PC-9 (cell line): ENCODE data around the gene EFNA2. TPM values are rescaled to one million over a fixed set of nuclear protein-coding genes. Genes with fewer than 3 reads are reported as not detected.

ENCODE experiments used
- BruUV-seq: library from RNA; stranded (reverse); fragments of 400-500 nt; replicated peaks from 2 replicates; lab custom pipeline; 2021; lab: Mats Ljungman, UMichigan
- CTCF ChIA-PET: fragments of 300-600 bp; sonication (Branson Sonifier 250); formaldehyde crosslinking; loops from one replicate; lab custom pipeline; 2022; ENCODE audit warnings: antibody characterized with exemption; lab: Charles Lee
- POLR2A ChIA-PET: fragments of 300-600 bp; sonication (Branson Sonifier 250); formaldehyde crosslinking; loops from one replicate; lab custom pipeline; 2022; ENCODE audit warnings: antibody characterized with exemption; ENCODE audit not compliant: unreplicated experiment; lab: Charles Lee
- DNase-seq, 2 experiments: peaks; one replicate each; pipeline versions ENCODE4 v3.0.0 to v3.0.0-alpha.2; 2015 to 2022; ENCODE audit warnings: mixed read lengths in 1 of 2
- H2AFZ ChIP-seq: fragments of 200-600 bp; sonication (generic); 2 replicates; pipeline ENCODE4 v1.8.1; 2017; ENCODE audit warnings: antibody characterized with exemption
- H3F3A ChIP-seq: fragments of 200-600 bp; sonication (generic); 2 replicates; pipeline ENCODE4 v1.8.1; 2017; ENCODE audit warnings: antibody characterized with exemption, mild to moderate bottlenecking, low read depth; ENCODE audit not compliant: insufficient read depth
- H3K27ac ChIP-seq: fragments of 200-600 bp; sonication (generic); 2 replicates; pipeline ENCODE4 v1.6.1; 2016; ENCODE audit warnings: mixed run types
- H3K27me3 ChIP-seq: fragments of 200-600 bp; sonication (generic); 2 replicates; pipeline ENCODE4 v1.6.1; 2016; ENCODE audit warnings: low read depth, mixed run types; ENCODE audit not compliant: insufficient read depth
- H3K36me3 ChIP-seq: fragments of 200-600 bp; sonication (generic); 2 replicates; pipeline ENCODE4 v1.6.1; 2016; ENCODE audit warnings: low read depth, mixed run types
- H3K4me1 ChIP-seq: fragments of 200-600 bp; sonication (generic); replicated peaks from 2 replicates; pipeline ENCODE4 v1.6.1; 2016; ENCODE audit warnings: mixed run types; ENCODE audit not compliant: insufficient read depth
- H3K4me2 ChIP-seq: fragments of 200-600 bp; sonication (generic); 2 replicates; pipeline ENCODE4 v1.6.1; 2017; ENCODE audit warnings: mixed run types
- H3K4me3 ChIP-seq: fragments of 200-600 bp; sonication (generic); 2 replicates; pipeline ENCODE4 v1.6.1; 2016; ENCODE audit warnings: mixed run types
- H3K79me2 ChIP-seq: fragments of 200-600 bp; sonication (generic); 2 replicates; pipeline ENCODE4 v1.6.1; 2017; ENCODE audit warnings: low read depth, mixed run types
- H3K9me2 ChIP-seq: fragments of 200-600 bp; sonication (generic); 2 replicates; pipeline ENCODE4 v1.8.1; 2017; ENCODE audit warnings: mild to moderate bottlenecking; ENCODE audit not compliant: insufficient read depth
- H3K9me3 ChIP-seq: fragments of 200-600 bp; sonication (generic); 2 replicates; pipeline ENCODE4 v1.8.1; 2016; ENCODE audit warnings: low read depth; ENCODE audit not compliant: insufficient read depth
- H4K20me1 ChIP-seq: fragments of 200-600 bp; sonication (generic); 2 replicates; pipeline ENCODE4 v1.8.1; 2017; ENCODE audit not compliant: insufficient read depth
- CTCF ChIP-seq: fragments of 200-600 bp; sonication (generic); conservative IDR thresholded peaks from 2 replicates; pipeline ENCODE4 v1.6.1; 2017; ENCODE audit warnings: mixed run types, antibody characterized with exemption, mild to moderate bottlenecking, moderate library complexity
- EZH2 ChIP-seq: fragments of 200-600 bp; sonication (generic); IDR thresholded peaks from 2 replicates; pipeline ENCODE4 v1.8.0; 2017; ENCODE audit warnings: antibody characterized with exemption, low read depth
- intact Hi-C: fragments of 100-400 bp; cut with micrococcal nuclease; formaldehyde crosslinking; loops from one replicate; pipeline ENCODE4 v1.10.0; 2022; ENCODE audit not compliant: unreplicated experiment
- total RNA-seq: library from RNA; stranded (reverse); gene quantifications from 2 replicates; pipeline ENCODE4 v1.2.3, GENCODE V29; 2021

The EFNA2 gene
- total RNA-seq, 1 experiment from 2014 or later, result not detected

DNA sequence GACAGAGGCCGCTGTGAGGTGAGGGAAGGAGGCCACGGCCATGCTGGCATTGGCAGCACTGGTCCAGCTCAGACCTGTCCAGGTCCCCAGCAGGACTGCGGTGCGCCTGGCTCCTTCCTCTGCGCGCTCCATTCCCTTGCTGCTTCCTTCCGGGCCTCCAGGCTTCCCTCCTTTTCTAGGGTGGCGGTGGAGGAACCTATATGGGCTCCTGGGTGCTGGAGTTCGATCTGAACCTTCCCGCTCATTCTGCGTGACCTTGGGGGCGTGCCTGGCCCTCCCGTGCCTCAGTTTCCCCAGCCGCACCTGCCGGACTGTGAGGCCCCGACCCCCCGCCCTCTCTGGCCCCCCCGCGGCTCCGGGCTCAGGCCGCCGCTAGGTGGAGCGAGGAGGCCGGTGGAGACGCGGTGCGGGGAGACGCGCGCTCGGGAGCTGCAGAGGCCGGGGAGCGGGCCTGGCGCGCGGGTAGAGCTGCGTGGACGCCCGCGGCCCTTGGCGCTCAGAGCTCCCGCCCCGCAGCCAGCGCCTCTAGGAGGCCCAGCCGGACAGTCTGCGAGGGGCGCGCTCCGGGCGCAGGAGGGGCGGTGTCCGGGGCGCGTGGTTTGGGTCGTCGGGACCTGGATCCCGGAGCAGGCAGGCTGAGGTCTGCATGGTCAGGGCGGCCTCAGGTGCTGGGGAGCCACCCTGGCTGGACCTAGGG, 29.9 kb downstream of the EFNA2 start:
- H3K4me1 ChIP-seq, result peaks cover 13% of the 10 kb centered on the region
- H3K9me3 ChIP-seq, result no peaks in the 10 kb centered on the region
- CTCF ChIA-PET, result no interaction called here
- no peak overlapping the region for H3K27ac ChIP-seq
- peaks cover 11% of the 10 kb centered on the region; the same call in 1 of the 2 replicates for H3F3A ChIP-seq
- H4K20me1 ChIP-seq, result no peaks in the 10 kb centered on the region
- no peaks in the 10 kb centered on the region for H3K9me2 ChIP-seq
- no peak overlapping the region for H2AFZ ChIP-seq
- peak in 1 of 2 experiments; percentile 48 for DNase-seq
- POLR2A ChIA-PET, result interaction anchor here (0.6 kb wide), 1 partner anchor 175 kb away, joined by 4 read pairs; no protein-coding TSS in a partner anchor
- H3K36me3 ChIP-seq, result no peaks in the 10 kb centered on the region
- BruUV-seq, result no TSS peak
- H3K27me3 ChIP-seq, result peaks cover 7% of the 10 kb centered on the region
- peak; percentile 56; the same call in 1 of the 2 replicates for TF ChIP-seq CTCF
- TF ChIP-seq EZH2, result no peak
- peak overlapping the region; percentile 53; the same call in 1 of the 2 replicates for H3K4me2 ChIP-seq
- H3K79me2 ChIP-seq, result no peaks in the 10 kb centered on the region
- no peak overlapping the region for H3K4me3 ChIP-seq
- intact Hi-C loops, result no loop called here

DNA sequence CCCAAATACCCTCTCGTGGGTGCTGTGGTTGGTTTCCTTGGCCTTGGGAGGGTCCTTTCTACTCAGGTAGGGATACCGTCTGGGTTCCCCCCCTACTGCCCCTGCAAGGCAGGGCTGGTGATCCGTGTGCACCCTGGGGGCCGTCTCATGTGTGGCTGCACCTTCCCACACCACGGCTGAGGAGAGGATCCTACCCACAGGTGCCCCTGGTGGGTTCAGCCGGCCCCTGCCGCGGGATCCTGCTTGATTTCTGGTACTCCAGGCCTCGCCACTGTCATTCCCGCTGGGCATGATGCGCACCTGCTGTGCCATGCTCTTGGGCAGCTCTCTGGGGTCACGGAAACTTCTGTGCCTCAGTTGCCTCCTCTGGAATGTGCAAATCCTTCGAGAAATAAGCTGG, 30.8 kb downstream of the EFNA2 start:
- H3K4me3 ChIP-seq, result no peak overlapping the region
- ChIA-PET CTCF (interaction anchor here (0.7 kb wide), 1 partner anchor 45 kb away, joined by 3 read pairs; no protein-coding TSS in a partner anchor), POLR2A (no interaction called here)
- H3K9me3 ChIP-seq, result no peaks in the 10 kb centered on the region
- H3K36me3 ChIP-seq, result no peaks in the 10 kb centered on the region
- no peak overlapping the region for H3K4me2 ChIP-seq
- H2AFZ ChIP-seq, result no peak overlapping the region
- no peak for DNase-seq
- H4K20me1 ChIP-seq, result no peaks in the 10 kb centered on the region
- peaks cover 9% of the 10 kb centered on the region; the same call in 1 of the 2 replicates for H3F3A ChIP-seq
- no peak overlapping the region for H3K27ac ChIP-seq
- intact Hi-C loops, result no loop called here
- no peaks in the 10 kb centered on the region for H3K79me2 ChIP-seq
- BruUV-seq, result no TSS peak
- peaks cover 7% of the 10 kb centered on the region for H3K27me3 ChIP-seq
- TF ChIP-seq EZH2, result no peak
- no peak for TF ChIP-seq CTCF
- H3K9me2 ChIP-seq, result no peaks in the 10 kb centered on the region
- H3K4me1 ChIP-seq, result peaks cover 17% of the 10 kb centered on the region

GRCh38 chr19:1317274-1318003, 31.8 kb downstream of the EFNA2 start:
- intact Hi-C loops, result no loop called here
- no peaks in the 10 kb centered on the region for H3K36me3 ChIP-seq
- peaks cover 7% of the 10 kb centered on the region for H3K27me3 ChIP-seq
- H3K27ac ChIP-seq, result no peak overlapping the region
- no peaks in the 10 kb centered on the region for H4K20me1 ChIP-seq
- POLR2A ChIA-PET, result no interaction called here
- no peak overlapping the region for H3K4me2 ChIP-seq
- no peak for TF ChIP-seq EZH2
- no peak for TF ChIP-seq CTCF
- H3K79me2 ChIP-seq, result no peaks in the 10 kb centered on the region
- BruUV-seq, result no TSS peak
- peaks cover 17% of the 10 kb centered on the region for H3K4me1 ChIP-seq
- H3K9me2 ChIP-seq, result no peaks in the 10 kb centered on the region
- peak in 1 of 2 experiments; percentile 40 for DNase-seq
- H3F3A ChIP-seq, result peaks cover 9% of the 10 kb centered on the region; the same call in 1 of the 2 replicates
- no peak overlapping the region for H3K4me3 ChIP-seq
- no peaks in the 10 kb centered on the region for H3K9me3 ChIP-seq
- CTCF ChIA-PET, result interaction anchor here (0.6 to 0.7 kb wide), 2 partner anchors 22 to 44 kb away, joined by 3 read pairs; no protein-coding TSS in a partner anchor
- no peak overlapping the region for H2AFZ ChIP-seq
